ENCODE results near the gene ZNF326. TPM values are rescaled to one million over a fixed set of nuclear protein-coding genes. Genes with fewer than 3 reads are reported as not detected.

The ZNF326 gene
- total RNA-seq, 1 donor from 2014 or later: 19.2 TPM

DNA sequence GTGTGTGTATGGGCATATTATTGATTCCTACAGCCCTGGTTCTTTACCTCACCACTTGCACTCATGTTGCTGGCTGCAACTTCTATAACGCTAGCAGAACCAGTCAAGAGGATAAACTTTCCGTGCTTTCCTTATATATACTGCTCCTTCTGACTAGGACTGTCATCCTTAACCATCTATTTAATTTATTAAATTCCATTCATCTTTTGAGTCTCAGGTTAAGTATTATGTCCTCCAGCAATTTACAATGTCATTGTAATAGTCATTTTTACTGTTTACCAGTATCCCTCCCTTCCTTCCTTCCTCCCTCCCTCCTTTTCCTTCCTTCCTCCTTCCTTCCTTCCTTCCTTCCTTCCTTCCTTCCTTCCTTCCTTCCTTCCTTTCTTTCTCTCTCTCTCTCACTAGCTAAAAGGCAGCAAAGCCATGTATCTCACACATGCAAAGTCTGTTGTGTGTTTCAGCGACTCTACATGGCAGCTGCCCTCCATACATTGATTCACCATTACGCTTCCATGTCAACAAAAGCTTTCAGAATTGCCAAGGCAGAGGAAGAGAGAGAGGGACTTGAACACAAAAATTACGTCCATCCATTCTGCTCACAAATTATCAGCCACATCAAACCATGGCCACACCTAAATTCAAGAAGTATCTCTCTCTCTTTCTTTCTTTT lies 73.8 kb downstream of the ZNF326 start:
- no peak for DNase-seq (ENCODE audit: low spot score)

GRCh38 chr1:90074137-90074536 lies 79.2 kb downstream of the ZNF326 start:
- DNase-seq (ENCODE audit: low spot score): no peak

DNA sequence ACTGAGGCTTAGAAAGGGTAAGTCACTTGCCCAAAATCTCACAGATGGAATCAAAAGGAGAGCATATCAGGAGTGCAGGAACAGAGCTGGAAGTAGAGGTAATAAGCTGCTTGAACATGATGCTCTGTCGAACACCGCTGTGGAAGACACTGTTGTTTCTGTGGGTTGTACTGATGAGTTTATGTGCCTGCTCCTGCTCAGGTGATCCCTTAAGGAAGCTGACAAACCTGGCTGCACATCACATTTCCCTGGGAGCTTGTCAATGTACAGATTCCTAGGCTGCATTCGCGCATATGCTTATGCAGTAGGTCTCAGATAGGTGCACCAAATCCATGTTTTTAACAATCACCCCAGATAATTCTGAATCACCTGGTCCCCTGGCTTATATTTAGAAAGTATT lies 79.7 kb downstream of the ZNF326 start:
- no peak for DNase-seq (ENCODE audit: low spot score)

- no peak for DNase-seq (ENCODE audit: low spot score)
Observed at GRCh38 chr1:90074970-90075391, 80.1 kb downstream of the ZNF326 start.

DNA sequence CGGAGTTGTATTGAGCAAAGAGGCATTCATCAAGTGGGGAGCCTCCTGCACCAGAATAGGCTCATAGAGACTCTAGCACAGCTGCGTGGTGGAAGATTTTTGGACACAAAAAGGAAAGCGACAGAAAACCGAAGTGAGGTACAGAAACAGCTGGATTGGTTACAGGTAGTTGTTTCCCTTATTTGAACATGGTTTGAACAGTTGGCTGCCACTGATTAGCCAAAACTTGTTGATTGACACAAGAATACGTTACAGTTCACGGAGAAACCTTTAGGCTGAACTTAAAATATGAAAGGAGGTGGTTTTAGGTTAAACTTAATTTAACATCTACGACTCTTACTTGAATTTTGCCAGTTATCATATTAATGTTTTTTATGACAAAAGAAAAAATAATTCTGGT lies 89.1 kb downstream of the ZNF326 start:
- DNase-seq (ENCODE audit: low spot score): no peak

Other genes starting within 250 kb of the ZNF326 start
- 26.5 TPM for gene LRRC8D, start 174.1 kb upstream of the ZNF326 start, total RNA-seq